Astrocyte of the spinal cord (primary cell): ENCODE measurements around the gene EWSR1.
"Not testable (repeated sequence)": the region's sequence is repeated elsewhere in the genome, so short reads cannot be mapped to it uniquely, and the experiment has no call there.

Experiments used
- DNase-seq: peaks from one replicate; pipeline ENCODE4 v3.0.0; 2011; ENCODE audit warnings: low read depth, low spot score
- H3K4me3 ChIP-seq: 2 replicates; pipeline ENCODE4 v1.5.1; 2011; ENCODE audit warnings: low read depth, mild to moderate bottlenecking, low read length, moderate library complexity
- CTCF ChIP-seq: IDR thresholded peaks from 2 replicates; pipeline ENCODE4 v1.5.1; 2012; ENCODE audit warnings: low read depth, mild to moderate bottlenecking, low read length, inconsistent platforms
- in situ Hi-C: cut with HindIII; loops from 2 replicates; pipeline ENCODE4 v1.10.0; 2017; ENCODE audit warnings: low sequenced_read_pairs

The EWSR1 gene

GRCh38 chr22:29267858-29268510 lies at the start of gene EWSR1, which contains the start of gene RHBDD3:
Gene EWSR1 (plus strand): TSS chr22:29268268. CDS start chr22:29268337, 69 bp downstream.
Gene RHBDD3 (minus strand): TSS chr22:29267981. CDS start chr22:29265626, 2,355 bp downstream.
- in situ Hi-C loops = no loop called here
- DNase-seq = peak; percentile 98
- peak within 1 kb of the TSS; percentile 95 for H3K4me3 ChIP-seq
- TF ChIP-seq CTCF = no peak

GRCh38 chr22:29218758-29219408 lies 49.2 kb upstream of the EWSR1 start:
- no peak for DNase-seq
- in situ Hi-C loops = no loop called here
- H3K4me3 ChIP-seq = no peak overlapping the region
- TF ChIP-seq CTCF = no peak

- DNase-seq, in situ Hi-C loops, H3K4me3 ChIP-seq: not testable (repeated sequence)
These were observed 48.7 kb upstream of the EWSR1 start for GRCh38 chr22:29219409-29219782.

GRCh38 chr22:29219881-29220670 lies 48.0 kb upstream of the EWSR1 start:
- in situ Hi-C loops = no loop called here
- H3K4me3 ChIP-seq = no peak overlapping the region
- no peak for TF ChIP-seq CTCF
- no peak for DNase-seq

GRCh38 chr22:29224121-29224858 lies 43.8 kb upstream of the EWSR1 start:
- no peak for TF ChIP-seq CTCF
- H3K4me3 ChIP-seq = no peak overlapping the region
- no peak for DNase-seq
- in situ Hi-C loops = no loop called here

- no peak for TF ChIP-seq CTCF
- in situ Hi-C loops = no loop called here
- no peak overlapping the region for H3K4me3 ChIP-seq
- DNase-seq = no peak
These were observed 43.1 kb upstream of the EWSR1 start for GRCh38 chr22:29224859-29225410.
